PFSK-1 (cell line): ENCODE data around the gene CYS1.

ENCODE experiments used
- POLR2AphosphoS5 ChIP-seq: IDR thresholded peaks from 2 replicates; pipeline ENCODE4 v1.6.1; 2012; ENCODE audit warnings: low read depth, mild to moderate bottlenecking, control low read depth, low read length, moderate library complexity
- TF ChIP-seq, protein P1 (sequence below), 2 experiments: IDR thresholded peaks; 2 replicates each; pipeline versions ENCODE4 v1.6.1 to v1.8.0; 2011 to 2012; ENCODE audit warnings: low read depth in 2 of 2, low read length in 2 of 2, control low read depth in 1 of 2, inconsistent platforms in 1 of 2, mild to moderate bottlenecking in 1 of 2, moderate library complexity in 1 of 2; ENCODE audit not compliant: insufficient read depth in 1 of 2

DNA sequence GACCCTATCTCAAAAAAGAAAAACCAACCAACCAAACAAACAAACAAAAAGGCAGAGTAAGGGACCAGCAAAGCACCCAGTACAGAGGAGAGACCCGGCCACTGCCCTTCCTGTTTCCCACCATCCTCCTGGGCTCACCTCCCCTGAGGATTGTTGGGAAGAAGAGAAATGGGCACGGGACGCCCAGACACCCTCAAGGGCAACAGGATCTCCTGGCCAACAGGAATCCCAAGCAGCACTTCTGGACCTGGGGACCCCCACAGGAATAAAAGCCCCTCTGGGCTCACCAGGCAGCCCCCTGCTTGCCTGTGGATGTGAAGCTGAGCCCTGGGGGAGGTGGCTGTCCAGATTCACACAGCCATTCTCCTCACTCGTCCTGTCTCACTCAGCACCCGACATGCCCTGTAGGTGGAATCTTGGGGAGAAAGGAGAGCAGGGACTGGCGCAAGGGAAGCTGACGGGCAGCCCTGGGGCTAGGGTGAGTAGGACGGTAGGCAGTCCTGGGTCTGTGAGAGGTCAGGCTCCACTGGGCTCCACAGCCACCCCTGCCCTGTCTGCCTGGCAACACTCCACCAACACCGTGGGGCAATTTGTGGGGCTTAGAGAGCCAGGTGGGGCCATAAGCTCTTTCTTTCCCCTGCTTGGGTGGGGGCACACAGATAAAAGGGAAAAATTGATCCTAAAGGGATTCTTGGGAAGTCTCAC, 18.8 kb downstream of the CYS1 start:
- TF ChIP-seq, protein P1, sequence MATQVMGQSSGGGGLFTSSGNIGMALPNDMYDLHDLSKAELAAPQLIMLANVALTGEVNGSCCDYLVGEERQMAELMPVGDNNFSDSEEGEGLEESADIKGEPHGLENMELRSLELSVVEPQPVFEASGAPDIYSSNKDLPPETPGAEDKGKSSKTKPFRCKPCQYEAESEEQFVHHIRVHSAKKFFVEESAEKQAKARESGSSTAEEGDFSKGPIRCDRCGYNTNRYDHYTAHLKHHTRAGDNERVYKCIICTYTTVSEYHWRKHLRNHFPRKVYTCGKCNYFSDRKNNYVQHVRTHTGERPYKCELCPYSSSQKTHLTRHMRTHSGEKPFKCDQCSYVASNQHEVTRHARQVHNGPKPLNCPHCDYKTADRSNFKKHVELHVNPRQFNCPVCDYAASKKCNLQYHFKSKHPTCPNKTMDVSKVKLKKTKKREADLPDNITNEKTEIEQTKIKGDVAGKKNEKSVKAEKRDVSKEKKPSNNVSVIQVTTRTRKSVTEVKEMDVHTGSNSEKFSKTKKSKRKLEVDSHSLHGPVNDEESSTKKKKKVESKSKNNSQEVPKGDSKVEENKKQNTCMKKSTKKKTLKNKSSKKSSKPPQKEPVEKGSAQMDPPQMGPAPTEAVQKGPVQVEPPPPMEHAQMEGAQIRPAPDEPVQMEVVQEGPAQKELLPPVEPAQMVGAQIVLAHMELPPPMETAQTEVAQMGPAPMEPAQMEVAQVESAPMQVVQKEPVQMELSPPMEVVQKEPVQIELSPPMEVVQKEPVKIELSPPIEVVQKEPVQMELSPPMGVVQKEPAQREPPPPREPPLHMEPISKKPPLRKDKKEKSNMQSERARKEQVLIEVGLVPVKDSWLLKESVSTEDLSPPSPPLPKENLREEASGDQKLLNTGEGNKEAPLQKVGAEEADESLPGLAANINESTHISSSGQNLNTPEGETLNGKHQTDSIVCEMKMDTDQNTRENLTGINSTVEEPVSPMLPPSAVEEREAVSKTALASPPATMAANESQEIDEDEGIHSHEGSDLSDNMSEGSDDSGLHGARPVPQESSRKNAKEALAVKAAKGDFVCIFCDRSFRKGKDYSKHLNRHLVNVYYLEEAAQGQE (IDR thresholded peaks at IDR 0.05; ENCODE audit: insufficient read depth in 1 of 2, low read depth in 2 of 2, low read length in 2 of 2): no peak
- no peak for TF ChIP-seq POLR2AphosphoS5
